Dendritic cell treated with granulocyte-macrophage colony-stimulating factor and Interleukin-4, amounts not matched to agents 40 ng/mL and 50 ng/mL, for 4 days (primary cell): ENCODE data around the gene SLC22A16.

Experiments
- H3K27ac Mint-ChIP-seq: one replicate; pipeline ENCODE4 v1.8.0; 2022; ENCODE audit warnings: mild to moderate bottlenecking, mixed read lengths
- H3K27me3 Mint-ChIP-seq: one replicate; pipeline ENCODE4 v1.8.0; 2022; ENCODE audit warnings: mild to moderate bottlenecking, mixed read lengths
- H3K36me3 Mint-ChIP-seq: one replicate; pipeline ENCODE4 v1.8.0; 2022; ENCODE audit warnings: low read depth, mixed read lengths
- H3K4me1 Mint-ChIP-seq: one replicate; pipeline ENCODE4 v1.8.0; 2022; ENCODE audit warnings: low read depth, mixed read lengths
- H3K4me3 Mint-ChIP-seq: one replicate; pipeline ENCODE4 v1.8.0; 2022; ENCODE audit warnings: mild to moderate bottlenecking, moderate library complexity, mixed read lengths
- H3K9me3 Mint-ChIP-seq: one replicate; pipeline ENCODE4 v1.8.0; 2022; ENCODE audit warnings: mixed read lengths
- intact Hi-C: fragments of 100-400 bp; cut with micrococcal nuclease; formaldehyde crosslinking; loops from one replicate; pipeline ENCODE4 v1.15.0; 2022

SLC22A16 gene

DNA sequence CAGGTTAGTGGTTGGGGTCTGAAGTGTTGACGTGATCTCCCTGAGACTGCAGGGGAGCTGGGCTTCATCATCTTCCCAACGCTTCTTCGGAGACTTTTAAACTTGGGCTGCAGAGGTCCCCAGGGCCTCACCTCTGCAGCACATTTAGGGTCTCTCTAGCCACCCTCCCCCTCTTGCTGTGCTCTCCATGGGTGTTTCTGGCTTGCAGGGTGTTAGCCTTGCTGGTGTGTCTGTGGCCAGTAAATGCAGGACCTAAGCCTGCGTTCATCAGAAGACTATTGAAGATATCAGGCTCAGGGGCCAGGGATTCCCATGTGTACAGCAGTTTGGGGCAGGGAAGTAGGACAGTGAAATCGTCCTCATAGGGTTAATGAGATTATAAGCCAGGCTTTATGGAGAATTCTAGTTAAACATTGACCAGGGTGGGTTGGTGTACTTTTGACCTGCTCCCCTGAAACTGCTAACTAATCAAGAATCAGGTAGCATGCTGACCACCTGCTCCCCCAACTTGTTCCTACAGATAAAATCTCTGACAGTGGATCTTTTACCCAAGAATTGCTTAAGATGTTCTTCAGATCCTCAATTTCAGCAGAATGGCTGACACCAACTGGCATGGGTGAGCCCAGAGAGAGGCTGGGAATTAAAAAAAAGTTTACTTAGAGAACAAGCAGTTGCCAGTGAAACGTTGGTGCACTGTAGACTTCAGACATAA, 57.2 kb downstream of the SLC22A16 start:
- Mint-ChIP-seq H3K4me1 (peaks cover 67% of the 10 kb centered on the region), H3K27ac (peak overlapping the region; percentile 53), H3K27me3 (no peaks in the 10 kb centered on the region), H3K4me3 (no peak overlapping the region), H3K9me3 (peaks cover 12% of the 10 kb centered on the region), H3K36me3 (no peaks in the 10 kb centered on the region)
- intact Hi-C loops: no loop called here

DNA sequence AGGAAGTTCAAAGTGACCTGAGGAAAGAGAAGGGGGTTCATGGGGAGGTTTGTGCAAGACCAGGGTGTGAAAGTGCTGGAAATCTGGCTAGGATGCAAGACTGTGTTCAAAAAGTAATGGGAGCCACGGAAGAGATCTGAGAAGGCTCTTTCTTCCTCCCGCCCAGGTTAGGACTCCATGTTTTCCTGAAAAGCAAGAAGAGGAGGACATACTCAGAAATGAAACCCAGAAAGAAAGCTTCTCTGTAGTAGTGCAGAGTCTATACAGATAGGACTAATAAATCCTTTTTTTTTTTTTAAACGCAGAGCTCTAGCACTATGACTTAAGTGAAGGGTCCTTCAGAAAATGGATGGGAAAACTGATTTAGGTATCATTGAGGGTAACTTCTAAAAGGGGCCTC, 57.8 kb downstream of the SLC22A16 start:
- Mint-ChIP-seq H3K36me3 (no peaks in the 10 kb centered on the region), H3K4me1 (peaks cover 69% of the 10 kb centered on the region), H3K9me3 (peaks cover 12% of the 10 kb centered on the region), H3K27me3 (no peaks in the 10 kb centered on the region), H3K27ac (no peak overlapping the region), H3K4me3 (no peak overlapping the region)
- intact Hi-C loops: no loop called here

DNA sequence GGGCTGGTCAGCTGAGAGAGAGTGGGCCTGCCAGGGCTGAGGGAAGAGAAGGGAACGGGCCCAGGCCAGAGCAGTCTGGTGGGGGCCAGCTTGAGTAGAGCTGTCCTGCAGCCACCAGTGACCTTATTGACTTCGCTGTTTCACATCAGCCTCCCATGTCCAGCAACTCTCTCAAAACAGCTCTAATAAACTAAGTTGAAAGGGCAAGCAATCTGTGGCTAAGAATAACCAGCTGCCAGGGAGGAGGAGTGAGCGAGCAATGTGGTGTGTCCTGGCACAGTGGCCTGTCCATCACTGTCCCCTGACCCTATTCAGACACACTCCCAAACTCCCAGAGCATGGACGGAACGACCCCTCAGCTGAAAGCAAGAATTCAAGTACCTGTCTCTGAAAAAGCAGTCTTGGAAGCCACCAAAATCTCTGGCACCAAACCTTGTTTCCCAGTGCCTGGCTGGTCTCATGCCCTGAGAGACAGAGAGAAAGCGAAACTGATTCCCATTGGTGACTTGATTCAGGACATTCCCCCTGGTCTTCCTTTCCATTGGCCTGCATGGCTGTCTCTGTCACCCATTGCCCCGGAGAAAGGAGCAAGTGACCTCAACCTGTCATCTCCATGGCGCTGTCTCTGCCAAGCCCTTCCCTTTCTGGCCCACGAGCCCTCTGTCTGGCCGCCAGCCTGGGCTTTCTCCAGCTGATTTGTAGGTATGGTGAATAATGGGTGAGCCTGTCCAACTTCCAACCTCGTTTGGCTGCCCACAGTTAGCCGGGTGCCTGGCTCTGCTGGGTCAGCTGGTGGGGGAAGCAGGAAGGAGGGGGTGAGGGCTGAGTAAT, 61.1 kb downstream of the SLC22A16 start, which contains the start of gene DDO:
Gene DDO (minus strand): TSS at position 490 of the 831 bp plus-strand sequence. CDS start 2,113 bp downstream, outside the sequence.
- intact Hi-C loops: no loop called here
- H3K27me3 Mint-ChIP-seq: no peaks in the 10 kb centered on the region
- H3K9me3 Mint-ChIP-seq: no peaks in the 10 kb centered on the region
- peaks cover 47% of the 10 kb centered on the region for H3K4me1 Mint-ChIP-seq
- peak within 1 kb of the TSS; percentile 85 for H3K27ac Mint-ChIP-seq
- peak within 1 kb of the TSS; percentile 74 for H3K4me3 Mint-ChIP-seq
- no peaks in the 10 kb centered on the region for H3K36me3 Mint-ChIP-seq

- Mint-ChIP-seq H3K9me3 (no peaks in the 10 kb centered on the region), H3K36me3 (no peaks in the 10 kb centered on the region), H3K4me1 (peaks cover 40% of the 10 kb centered on the region), H3K27ac (peak overlapping the region; percentile 85), H3K4me3 (peak overlapping the region; percentile 74), H3K27me3 (no peaks in the 10 kb centered on the region)
- intact Hi-C loops: no loop called here
These were observed 61.7 kb downstream of the SLC22A16 start for GRCh38 chr6:110414669-110415068.

DNA sequence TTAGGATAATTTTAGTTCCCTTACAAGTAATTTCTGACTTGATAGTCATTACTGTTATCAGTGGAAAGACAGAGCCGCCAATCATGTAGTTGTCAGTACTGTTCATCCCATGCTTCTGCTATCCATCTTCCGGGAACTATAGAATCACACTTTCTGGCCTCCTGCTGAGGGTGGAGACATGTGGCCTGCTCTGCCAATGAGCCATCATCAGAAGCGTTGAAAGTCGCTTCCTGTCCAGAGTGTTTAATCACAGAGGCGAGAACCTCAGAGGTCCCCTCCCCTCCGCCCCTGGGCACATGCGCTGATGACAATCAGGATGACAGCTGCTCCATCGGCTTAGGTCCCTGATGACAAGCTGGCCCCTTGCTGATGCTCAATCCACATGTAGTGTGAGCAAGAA, 64.1 kb downstream of the SLC22A16 start:
- intact Hi-C loops: no loop called here
- no peaks in the 10 kb centered on the region for H3K27me3 Mint-ChIP-seq
- H3K27ac Mint-ChIP-seq: no peak overlapping the region
- H3K4me1 Mint-ChIP-seq: peaks cover 24% of the 10 kb centered on the region
- no peaks in the 10 kb centered on the region for H3K9me3 Mint-ChIP-seq
- no peak overlapping the region for H3K4me3 Mint-ChIP-seq
- no peaks in the 10 kb centered on the region for H3K36me3 Mint-ChIP-seq

- Mint-ChIP-seq H3K4me1 (peaks cover 15% of the 10 kb centered on the region), H3K27ac (no peak overlapping the region), H3K36me3 (no peaks in the 10 kb centered on the region), H3K4me3 (no peak overlapping the region), H3K27me3 (no peaks in the 10 kb centered on the region), H3K9me3 (no peaks in the 10 kb centered on the region)
- intact Hi-C loops: no loop called here
These were observed 65.9 kb downstream of the SLC22A16 start for GRCh38 chr6:110410511-110410910.

- H3K4me3 Mint-ChIP-seq: no peak overlapping the region
- intact Hi-C loops: no loop called here
- H3K4me1 Mint-ChIP-seq: peaks cover 8% of the 10 kb centered on the region
- no peak overlapping the region for H3K27ac Mint-ChIP-seq
- H3K27me3 Mint-ChIP-seq: no peaks in the 10 kb centered on the region
- H3K36me3 Mint-ChIP-seq: no peaks in the 10 kb centered on the region
- no peaks in the 10 kb centered on the region for H3K9me3 Mint-ChIP-seq
These were observed 66.6 kb downstream of the SLC22A16 start for GRCh38 chr6:110409794-110410193.

GRCh38 chr6:110408901-110409300, 67.5 kb downstream of the SLC22A16 start:
- Mint-ChIP-seq H3K4me3 (no peak overlapping the region), H3K27ac (no peak overlapping the region), H3K9me3 (no peaks in the 10 kb centered on the region), H3K4me1 (no peaks in the 10 kb centered on the region), H3K36me3 (no peaks in the 10 kb centered on the region), H3K27me3 (no peaks in the 10 kb centered on the region)
- intact Hi-C loops: no loop called here

DNA sequence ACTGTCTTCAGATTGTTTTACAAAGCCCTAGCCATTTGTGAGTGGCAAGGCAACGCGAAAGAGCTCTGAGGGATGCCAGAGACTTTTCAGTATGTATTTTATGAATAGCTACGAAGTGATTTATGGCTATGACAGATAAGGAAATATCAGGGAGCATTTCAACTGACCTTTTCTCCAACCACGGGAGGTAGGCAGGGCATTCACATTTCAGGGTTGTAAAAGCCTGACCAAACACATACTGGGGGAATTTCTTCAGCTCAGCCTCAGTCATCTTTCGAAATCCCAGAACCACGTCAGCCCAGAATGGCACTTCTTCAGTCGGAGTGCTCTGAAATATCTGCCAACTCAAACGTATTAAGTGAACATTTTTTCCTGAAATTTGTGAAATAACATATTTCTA, 71.8 kb downstream of the SLC22A16 start:
- H3K27ac Mint-ChIP-seq: no peak overlapping the region
- no peaks in the 10 kb centered on the region for H3K27me3 Mint-ChIP-seq
- peaks cover 1% of the 10 kb centered on the region for H3K4me1 Mint-ChIP-seq
- intact Hi-C loops: no loop called here
- H3K9me3 Mint-ChIP-seq: no peaks in the 10 kb centered on the region
- H3K4me3 Mint-ChIP-seq: no peak overlapping the region
- H3K36me3 Mint-ChIP-seq: no peaks in the 10 kb centered on the region

DNA sequence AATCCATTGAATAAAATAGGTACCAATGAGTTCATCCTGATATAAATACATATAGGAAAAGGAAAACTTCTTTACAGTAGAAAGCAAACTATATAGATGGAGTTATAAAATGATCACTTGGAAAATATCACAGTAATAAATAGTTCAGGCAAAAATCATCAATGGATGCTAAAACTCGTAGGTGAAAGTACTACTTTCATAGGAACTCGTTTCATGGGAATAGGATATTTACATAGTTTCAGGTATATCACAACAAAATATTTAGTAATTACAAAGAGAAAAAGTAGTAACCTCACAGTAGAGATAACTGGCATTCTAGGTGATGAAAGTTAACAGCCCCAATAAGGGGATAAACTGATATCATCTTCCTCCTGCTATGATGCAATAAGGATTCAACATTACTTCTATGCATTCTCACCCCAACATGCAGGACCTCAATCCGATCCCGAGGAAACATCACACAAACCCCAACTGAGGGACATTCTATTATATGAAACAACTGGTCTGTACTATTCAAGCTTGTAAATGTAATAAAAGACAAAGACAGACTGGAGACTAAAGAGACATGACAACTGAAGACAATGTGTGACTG, 74.7 kb downstream of the SLC22A16 start:
- H3K27me3 Mint-ChIP-seq: no peaks in the 10 kb centered on the region

DNA sequence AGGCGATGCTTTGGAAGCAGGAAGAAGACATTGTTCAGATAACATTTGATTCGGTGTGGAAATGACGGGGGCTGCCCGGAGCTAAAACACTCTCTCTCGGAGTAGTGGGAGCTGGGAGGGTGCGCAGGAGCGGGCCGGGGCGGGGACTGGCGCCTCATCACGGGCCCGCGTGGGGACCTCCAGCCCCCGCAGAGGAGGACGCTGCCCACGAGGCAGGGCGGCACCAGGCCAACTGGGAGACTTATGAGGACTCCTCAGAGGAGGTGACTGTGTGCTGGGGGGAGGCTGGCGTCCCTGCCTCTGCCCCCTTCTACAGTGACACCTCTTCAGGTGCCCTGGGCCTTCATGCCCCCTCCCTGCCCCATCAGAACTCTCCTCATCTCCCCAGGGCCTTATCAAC, 76.2 kb downstream of the SLC22A16 start:
- H3K36me3 Mint-ChIP-seq: no peaks in the 10 kb centered on the region
- H3K27ac Mint-ChIP-seq: no peak overlapping the region
- intact Hi-C loops: no loop called here
- no peaks in the 10 kb centered on the region for H3K27me3 Mint-ChIP-seq
- H3K4me1 Mint-ChIP-seq: peaks cover 15% of the 10 kb centered on the region
- H3K9me3 Mint-ChIP-seq: no peaks in the 10 kb centered on the region
- H3K4me3 Mint-ChIP-seq: peak overlapping the region; percentile 66

More for the DNA sequence above, 74.7 kb downstream of the SLC22A16 start:
- no peak overlapping the region for H3K4me3 Mint-ChIP-seq
- no peaks in the 10 kb centered on the region for H3K9me3 Mint-ChIP-seq
- H3K27ac Mint-ChIP-seq: no peak overlapping the region
- H3K36me3 Mint-ChIP-seq: no peaks in the 10 kb centered on the region
- intact Hi-C loops: no loop called here
- H3K4me1 Mint-ChIP-seq: peaks cover 15% of the 10 kb centered on the region

DNA sequence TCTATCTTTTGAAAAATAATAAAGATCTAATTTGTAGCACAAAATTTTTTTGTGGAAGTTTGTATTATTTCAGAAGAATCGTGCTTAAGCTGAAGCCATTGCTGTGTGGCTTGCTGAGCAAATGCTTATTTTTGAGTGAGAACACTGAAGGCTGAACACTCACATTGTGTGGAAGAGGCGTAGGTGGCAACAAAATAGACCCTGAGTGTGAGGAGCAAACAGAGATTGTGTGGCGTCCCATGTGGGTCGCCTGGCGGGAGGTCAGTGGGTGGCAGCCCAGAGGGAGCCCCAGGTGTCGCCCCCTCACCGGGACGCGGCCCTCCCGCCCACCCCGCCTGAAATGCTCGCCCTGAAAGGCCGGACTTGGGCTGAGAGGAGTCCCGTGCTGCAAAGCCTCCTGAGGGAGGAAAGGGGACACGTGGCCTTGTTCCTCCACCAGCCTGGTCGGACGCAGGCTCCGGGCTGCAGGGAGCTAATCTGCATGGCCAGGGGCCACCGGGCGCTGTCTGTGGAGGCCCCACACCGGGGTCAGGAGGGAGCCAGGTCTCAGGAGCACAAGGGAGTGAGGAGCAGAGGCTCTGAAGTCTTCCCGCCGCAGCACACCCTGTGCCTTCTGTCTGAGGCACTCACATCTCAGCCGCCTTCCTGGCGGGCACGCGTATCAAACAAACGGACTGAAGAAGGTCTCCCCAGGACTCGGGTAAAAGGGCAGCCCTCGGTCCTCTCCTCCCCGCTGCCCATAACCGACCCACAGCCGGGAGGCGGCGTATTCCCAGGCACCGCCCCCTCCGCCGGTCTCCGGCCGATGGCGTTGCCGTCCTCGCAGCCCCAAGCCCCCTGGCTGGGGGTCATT, 77.0 kb downstream of the SLC22A16 start:
- Mint-ChIP-seq H3K36me3 (no peaks in the 10 kb centered on the region), H3K4me1 (peaks cover 15% of the 10 kb centered on the region), H3K4me3 (peak overlapping the region; percentile 66), H3K27ac (no peak overlapping the region), H3K9me3 (no peaks in the 10 kb centered on the region), H3K27me3 (no peaks in the 10 kb centered on the region)
- intact Hi-C loops: loop anchor here (10.0 kb wide), 3 partner anchors 225 to 695 kb away; partner anchors contain the start of gene WASF1

- Mint-ChIP-seq H3K4me3 (no peak overlapping the region), H3K27me3 (no peaks in the 10 kb centered on the region), H3K36me3 (no peaks in the 10 kb centered on the region), H3K4me1 (peaks cover 15% of the 10 kb centered on the region), H3K27ac (no peak overlapping the region), H3K9me3 (no peaks in the 10 kb centered on the region)
- intact Hi-C loops: loop anchor here (10.0 kb wide), 3 partner anchors 224 to 694 kb away; partner anchors contain the start of gene WASF1
These were observed 77.6 kb downstream of the SLC22A16 start for GRCh38 chr6:110398778-110399177.
